IPS-18c (cell line): ENCODE data around the gene MOV10L1.

Experiments used
- H3K4me3 ChIP-seq: 2 replicates; pipeline ENCODE4 v1.7.0; 2013; ENCODE audit warnings: low read depth, mild to moderate bottlenecking, low read length, moderate library complexity; ENCODE audit not compliant: insufficient read depth
- H3K9me3 ChIP-seq: one replicate; pipeline ENCODE4 v1.6.1; 2013; ENCODE audit warnings: mild to moderate bottlenecking, low read length, moderate library complexity; ENCODE audit not compliant: control insufficient read depth, insufficient read depth

Gene MOV10L1

GRCh38 chr22:50173983-50174355 lies 84.2 kb downstream of the MOV10L1 start:
- H3K9me3 ChIP-seq = no peaks in the 10 kb centered on the region
- no peak overlapping the region for H3K4me3 ChIP-seq

- H3K9me3 ChIP-seq = no peaks in the 10 kb centered on the region
- no peak overlapping the region for H3K4me3 ChIP-seq
These were observed 84.8 kb downstream of the MOV10L1 start for GRCh38 chr22:50174382-50175190.

- no peak overlapping the region for H3K4me3 ChIP-seq
- H3K9me3 ChIP-seq = no peaks in the 10 kb centered on the region
These were observed 85.3 kb downstream of the MOV10L1 start for GRCh38 chr22:50175191-50175461.

- H3K4me3 ChIP-seq = no peak overlapping the region
These were observed 86.4 kb downstream of the MOV10L1 start for GRCh38 chr22:50175921-50176849.

GRCh38 chr22:50176850-50177536 lies 87.2 kb downstream of the MOV10L1 start:
- no peak overlapping the region for H3K4me3 ChIP-seq
- H3K9me3 ChIP-seq = no peaks in the 10 kb centered on the region

More at GRCh38 chr22:50175921-50176849, 86.4 kb downstream of the MOV10L1 start:
- no peaks in the 10 kb centered on the region for H3K9me3 ChIP-seq

- Histone ChIP-seq H3K4me3 (no peak overlapping the region), H3K9me3 (no peaks in the 10 kb centered on the region)
These were observed 88.0 kb downstream of the MOV10L1 start for GRCh38 chr22:50177537-50178470.

GRCh38 chr22:50178471-50178864 lies 88.7 kb downstream of the MOV10L1 start:
- no peak overlapping the region for H3K4me3 ChIP-seq
- no peaks in the 10 kb centered on the region for H3K9me3 ChIP-seq

GRCh38 chr22:50178871-50179869 lies 89.4 kb downstream of the MOV10L1 start:
- no peaks in the 10 kb centered on the region for H3K9me3 ChIP-seq
- no peak overlapping the region for H3K4me3 ChIP-seq

GRCh38 chr22:50179937-50180726 lies 90.3 kb downstream of the MOV10L1 start:
- Histone ChIP-seq H3K9me3 (no peaks in the 10 kb centered on the region), H3K4me3 (no peak overlapping the region)

GRCh38 chr22:50180727-50181521 lies 91.1 kb downstream of the MOV10L1 start:
- H3K9me3 ChIP-seq = no peaks in the 10 kb centered on the region
- H3K4me3 ChIP-seq = no peak overlapping the region

- Histone ChIP-seq H3K4me3 (no peak overlapping the region), H3K9me3 (no peaks in the 10 kb centered on the region)
These were observed 92.6 kb downstream of the MOV10L1 start for GRCh38 chr22:50182176-50183081.

GRCh38 chr22:50183141-50183971 lies 93.5 kb downstream of the MOV10L1 start:
- Histone ChIP-seq H3K4me3 (no peak overlapping the region), H3K9me3 (no peaks in the 10 kb centered on the region)
